Right lung (tissue), 5 donors: ENCODE measurements around the gene PPP1R37. TPM values are rescaled to one million over a fixed set of nuclear protein-coding genes. Genes with fewer than 3 reads are reported as not detected.

Experiments used
- DNase-seq, 2 donors: peaks; one replicate each; pipeline ENCODE4 v3.0.0-alpha.2; 2013
- polyA plus RNA-seq, 5 donors: library from polyadenylated mRNA; unstranded; fragments of 120-200 nt; gene quantifications; one replicate each; pipeline versions ENCODE4 v1.2.1 to v1.2.3, GENCODE V29; 2013; ENCODE audit warnings: inconsistent platforms in 1 of 5, low replicate concordance in 1 of 5; ENCODE audit not compliant: insufficient read length in 5 of 5, insufficient read depth in 1 of 5

The PPP1R37 gene
- polyA plus RNA-seq, 5 donors: 15.1 to 31.4 (median 21.0) TPM

DNA sequence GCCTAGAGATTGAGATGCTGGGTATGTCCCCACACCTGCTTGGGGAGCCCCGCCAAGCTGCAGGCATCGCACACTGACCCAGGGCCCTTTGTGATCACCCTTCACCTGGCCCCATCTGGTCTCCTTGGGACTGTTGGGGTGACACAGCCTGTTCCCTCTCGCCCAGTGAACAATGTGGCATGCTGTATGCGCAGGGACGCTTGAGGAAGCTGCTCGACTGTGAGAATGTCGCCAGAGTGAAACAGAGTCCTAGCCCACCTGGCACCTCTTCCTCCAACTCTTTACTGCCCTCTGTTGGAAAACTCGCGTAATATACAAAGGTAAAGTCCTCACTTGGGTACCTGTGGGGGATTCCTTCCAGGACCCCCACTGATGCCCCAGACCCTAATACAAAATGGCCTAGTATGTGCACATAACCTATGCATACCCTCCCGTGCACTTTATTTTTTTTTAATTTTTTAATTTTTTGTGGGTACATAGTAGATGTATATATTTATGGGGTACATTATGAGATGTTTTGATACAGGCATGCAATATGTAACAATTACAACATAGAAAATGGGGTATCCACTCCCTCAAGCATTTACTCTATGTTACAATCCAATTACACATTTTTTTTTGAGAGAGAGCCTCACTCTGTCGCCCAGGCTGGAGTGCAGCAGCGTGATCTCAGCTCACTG, 94.6 kb downstream of the PPP1R37 start:
- no peak for DNase-seq

DNA sequence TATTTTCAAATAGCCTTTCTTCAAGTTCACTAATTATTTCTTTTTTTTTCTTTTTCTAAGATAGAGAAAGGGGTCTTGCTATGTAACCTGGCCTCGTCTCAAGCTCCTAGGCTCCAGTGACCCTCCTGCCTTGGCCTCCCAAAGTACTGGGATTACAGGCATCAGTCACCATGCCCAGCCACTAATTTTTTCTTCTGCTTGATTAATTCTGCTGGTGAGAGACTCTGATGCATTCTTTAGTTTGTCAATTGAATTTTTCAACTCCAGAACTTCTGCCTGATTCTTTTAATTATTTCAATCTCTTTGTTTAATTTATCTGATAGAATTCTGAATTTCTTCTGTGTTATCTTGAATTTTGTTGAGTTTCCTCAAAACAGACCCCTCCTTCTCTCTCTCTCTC, 97.0 kb downstream of the PPP1R37 start:
- no peak for DNase-seq

DNA sequence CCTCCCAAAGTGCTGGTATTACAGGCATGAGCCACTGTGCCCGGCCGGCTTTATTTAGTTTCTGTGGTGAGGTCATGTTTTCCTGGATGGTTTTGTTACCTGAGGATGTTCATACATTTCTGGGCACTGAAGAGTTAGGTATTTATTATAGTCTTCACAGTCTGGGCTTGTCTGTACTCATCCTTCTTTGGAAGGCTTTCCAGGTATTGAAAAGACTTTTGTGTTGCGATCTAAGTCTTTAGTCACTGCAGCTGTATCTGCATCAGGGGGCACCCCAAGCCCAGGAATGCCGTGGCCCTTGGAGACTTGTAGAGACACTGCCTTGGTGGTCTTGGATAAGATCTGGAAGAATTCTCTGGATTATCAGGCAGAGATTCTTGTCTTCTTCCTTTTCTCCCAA, 98.4 kb downstream of the PPP1R37 start:
- no peak for DNase-seq

DNA sequence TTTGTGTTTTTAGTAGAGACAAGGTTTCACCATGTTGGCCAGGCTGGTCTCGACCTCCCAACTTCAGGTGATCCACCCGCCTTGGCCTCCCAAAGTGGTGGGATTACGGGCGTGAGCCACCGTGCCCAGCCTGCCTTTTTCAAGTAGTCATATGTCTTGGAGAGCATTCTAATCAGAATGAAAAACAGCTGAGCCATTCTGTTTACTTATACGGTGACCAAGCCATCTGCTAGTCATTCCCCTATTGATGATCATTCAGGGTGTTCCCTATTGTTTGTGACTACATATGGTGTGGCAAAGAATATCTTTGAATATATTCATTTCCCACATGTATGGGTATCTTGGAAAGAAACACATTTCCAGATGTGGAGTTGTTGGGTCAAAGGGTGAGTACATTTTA, 102.8 kb downstream of the PPP1R37 start:
- no peak for DNase-seq

Other genes with a start within 250 kb of the PPP1R37 start
- gene NECTIN2, start 246.9 kb upstream of the PPP1R37 start, polyA plus RNA-seq: 10 to 100 TPM; 65.3 to 86.5 (median 74.5) TPM
- 10 to 100 TPM; 29.9 to 51.4 (median 32.4) TPM for gene TOMM40, start 201.9 kb upstream of the PPP1R37 start, polyA plus RNA-seq
- gene APOE, start 187.4 kb upstream of the PPP1R37 start, polyA plus RNA-seq: 10 to 100 TPM; 19.3 to 55.8 (median 26.2) TPM
- 10 to 100 TPM in 4 of 5 donors, 1 to 10 TPM in 1; 7.0 to 16.3 (median 13.2) TPM for gene APOC1, start 178.6 kb upstream of the PPP1R37 start, polyA plus RNA-seq
- gene APOC4, start 150.9 kb upstream of the PPP1R37 start, polyA plus RNA-seq: under 1 TPM in 1 of 5 donors, not detected in 4; 0.30 TPM
- gene APOC2, start 147.1 kb upstream of the PPP1R37 start, polyA plus RNA-seq: 1 to 10 TPM in 1 of 5 donors, under 1 TPM in 2, not detected in 2; 0.21 to 7.5 (median 0.25) TPM
- gene CLPTM1, start 137.8 kb upstream of the PPP1R37 start, polyA plus RNA-seq: 10 to 100 TPM; 55.4 to 78.7 (median 67.1) TPM
- gene RELB, start 91.7 kb upstream of the PPP1R37 start, polyA plus RNA-seq: 1 to 10 TPM; 3.4 to 6.9 (median 4.7) TPM
- gene CLASRP, start 54.1 kb upstream of the PPP1R37 start, polyA plus RNA-seq: 10 to 100 TPM; 62.9 to 92.4 (median 82.9) TPM
- 1 to 10 TPM in 2 of 5 donors, under 1 TPM in 3; 0.39 to 2.0 (median 0.93) TPM for gene ZNF296, start 16.7 kb upstream of the PPP1R37 start, polyA plus RNA-seq
- 10 to 100 TPM; 17.0 to 24.9 (median 21.5) TPM for gene GEMIN7, start 13.9 kb upstream of the PPP1R37 start, polyA plus RNA-seq
- under 1 TPM; 0.10 to 0.19 (median 0.12) TPM for gene NKPD1, start 67.8 kb downstream of the PPP1R37 start, polyA plus RNA-seq
- 10 to 100 TPM; 18.7 to 37.7 (median 24.4) TPM for gene TRAPPC6A, start 85.1 kb downstream of the PPP1R37 start, polyA plus RNA-seq
- gene BLOC1S3, start 85.6 kb downstream of the PPP1R37 start, polyA plus RNA-seq: 10 to 100 TPM in 3 of 5 donors, 1 to 10 TPM in 2; 8.3 to 12.7 (median 11.5) TPM
- 1 to 10 TPM in 4 of 5 donors, under 1 TPM in 1; 0.84 to 2.8 (median 1.5) TPM for gene EXOC3L2, start 152.2 kb downstream of the PPP1R37 start, polyA plus RNA-seq
- 10 to 100 TPM; 24.9 to 40.4 (median 38.9) TPM for gene MARK4, start 158.1 kb downstream of the PPP1R37 start, polyA plus RNA-seq
- gene CKM, start 229.7 kb downstream of the PPP1R37 start, polyA plus RNA-seq: 100 to 1,000 TPM in 1 of 5 donors, 1 to 10 TPM in 2, under 1 TPM in 2; 0.23 to 137 (median 1.3) TPM
- 1 to 10 TPM in 1 of 5 donors, under 1 TPM in 4; 0.34 to 1.2 (median 0.65) TPM for gene KLC3, start 247.6 kb downstream of the PPP1R37 start, polyA plus RNA-seq